Stimulated activated CD4-positive, alpha-beta T cell treated with anti-CD3 and anti-CD28 coated beads, Interleukin-2, amount 100 ng/mL, for 48 hours (primary cell): ENCODE measurements around the gene ESR2.
"Not testable (repeated sequence)": the region's sequence is repeated elsewhere in the genome, so short reads cannot be mapped to it uniquely, and the experiment has no call there.

Experiments
- DNase-seq, 2 donors: peaks; one replicate each; pipeline ENCODE4 v3.0.0-alpha.2; 2020

Gene ESR2

GRCh38 chr14:64220056-64220455 lies 74.1 kb downstream of the ESR2 start:
- no peak for DNase-seq

GRCh38 chr14:64218344-64219240 lies 75.6 kb downstream of the ESR2 start:
- DNase-seq, result no peak

DNA sequence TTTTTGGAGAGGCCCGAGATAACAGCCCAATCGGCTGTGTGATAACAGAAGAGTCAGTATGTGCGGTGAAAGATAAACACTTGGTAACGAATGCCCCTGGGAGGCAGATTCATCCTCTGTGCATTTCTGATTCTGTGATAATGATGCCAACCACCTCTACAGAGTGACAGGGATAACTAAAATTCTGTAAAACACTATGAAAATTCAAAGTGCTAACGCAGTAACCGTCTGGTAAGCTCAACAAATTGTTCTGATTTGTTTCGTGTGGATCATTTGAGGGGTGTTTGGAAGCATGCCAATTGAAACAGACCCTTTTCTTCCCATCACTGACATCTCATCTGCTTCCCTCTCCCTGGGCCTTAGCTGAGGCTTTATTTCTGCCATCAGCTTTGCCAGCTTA lies 76.3 kb downstream of the ESR2 start:
- DNase-seq, result no peak

DNA sequence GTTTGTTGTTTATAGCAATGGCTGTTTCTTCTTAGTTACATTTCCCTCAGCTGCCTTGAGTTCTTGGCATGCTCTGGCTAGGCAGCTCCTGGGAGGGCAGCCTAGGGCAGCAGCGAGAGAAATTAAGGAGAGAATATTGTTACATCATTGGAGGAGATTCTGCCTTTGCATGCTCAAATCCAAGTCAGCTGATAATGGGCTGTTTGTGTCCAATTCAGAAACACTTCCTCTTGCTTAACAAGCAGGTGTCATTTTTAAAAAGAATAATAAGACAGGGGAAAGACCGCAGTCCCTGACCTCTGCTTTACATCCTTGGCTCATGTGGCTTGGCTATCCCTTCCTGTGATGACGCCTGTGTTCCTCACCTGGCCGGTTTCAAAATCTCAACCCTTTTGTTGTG lies 76.9 kb downstream of the ESR2 start:
- DNase-seq, result no peak

GRCh38 chr14:64215978-64216377 lies 78.2 kb downstream of the ESR2 start:
- DNase-seq, result no peak

DNA sequence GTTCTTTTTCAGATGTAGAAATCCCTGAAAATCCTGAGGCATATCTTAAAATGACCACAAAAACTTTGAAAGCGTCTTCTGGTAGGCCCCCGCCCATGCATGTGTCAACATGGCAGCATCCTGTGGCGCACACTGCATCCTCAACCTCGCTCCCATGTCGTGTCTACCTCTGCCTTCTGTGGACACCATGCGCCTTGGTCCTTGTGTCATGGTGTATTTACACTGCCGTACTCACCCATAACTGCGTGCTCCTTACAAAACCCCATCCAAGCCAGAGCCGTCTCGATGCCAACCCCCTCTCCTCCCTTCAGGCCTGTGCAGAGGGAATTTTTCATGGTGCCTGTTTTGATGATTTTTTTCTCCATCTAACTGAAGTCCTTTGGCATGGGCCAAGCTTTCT lies 78.9 kb downstream of the ESR2 start:
- no peak for DNase-seq

- DNase-seq, result no peak
Measured at GRCh38 chr14:64213853-64214570, 80.2 kb downstream of the ESR2 start.

DNA sequence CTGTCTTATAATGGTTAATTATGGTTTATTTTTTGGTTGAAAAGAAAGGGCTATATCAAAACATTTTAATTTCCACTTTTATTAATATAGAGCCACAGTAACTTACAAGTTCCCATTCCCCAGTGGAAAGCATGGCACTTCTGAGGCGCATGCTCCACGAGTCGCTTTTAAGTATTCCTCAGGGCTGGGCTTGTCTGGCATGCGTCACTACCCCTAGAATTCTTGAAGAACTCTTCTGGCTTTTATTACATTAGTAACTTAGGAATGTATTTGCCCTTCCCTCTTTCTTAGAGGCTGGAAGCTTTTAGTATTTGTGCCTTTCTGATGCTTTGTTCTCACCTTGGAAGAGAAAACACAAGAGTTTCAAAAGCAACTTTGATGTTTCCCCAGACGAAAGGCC lies 81.1 kb downstream of the ESR2 start:
- no peak for DNase-seq

DNA sequence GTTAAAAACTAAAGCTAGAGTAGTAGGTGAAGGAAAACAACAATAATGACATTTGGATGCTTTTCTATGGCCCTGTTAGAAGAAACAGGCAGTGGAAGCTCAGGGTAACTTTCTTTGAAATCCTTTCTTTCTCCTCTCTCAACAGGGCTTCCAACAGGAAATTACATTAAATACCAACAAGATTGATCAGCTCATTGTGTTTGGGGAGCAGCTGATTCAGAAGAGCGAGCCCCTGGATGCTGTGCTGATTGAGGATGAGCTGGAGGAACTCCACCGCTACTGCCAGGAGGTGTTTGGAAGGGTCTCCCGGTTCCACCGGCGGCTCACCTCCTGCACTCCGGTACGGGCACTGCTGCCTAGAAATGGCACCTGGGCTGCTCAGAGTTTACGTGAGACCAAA lies 81.5 kb downstream of the ESR2 start:
- no peak for DNase-seq

DNA sequence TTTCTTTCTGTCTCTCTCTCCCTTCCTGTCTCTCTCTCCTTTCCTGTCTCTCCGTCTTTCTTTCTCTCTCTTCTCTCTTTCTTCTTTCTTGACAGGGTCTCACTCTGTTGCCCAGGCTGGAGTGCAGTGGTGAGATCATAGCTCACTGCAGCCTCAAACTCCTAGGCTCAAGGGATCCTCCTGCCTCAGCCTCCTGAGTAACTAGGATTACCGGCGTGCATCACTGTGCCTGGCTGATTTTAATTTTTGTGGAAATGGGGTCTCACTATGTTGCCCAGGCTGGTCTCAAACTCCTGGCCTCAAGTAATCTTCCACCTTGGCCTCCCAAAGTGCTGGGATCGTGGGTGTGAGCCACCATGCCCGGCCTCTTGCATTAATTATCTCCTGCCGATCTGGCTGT lies 83.3 kb downstream of the ESR2 start:
- not testable (repeated sequence) for DNase-seq

DNA sequence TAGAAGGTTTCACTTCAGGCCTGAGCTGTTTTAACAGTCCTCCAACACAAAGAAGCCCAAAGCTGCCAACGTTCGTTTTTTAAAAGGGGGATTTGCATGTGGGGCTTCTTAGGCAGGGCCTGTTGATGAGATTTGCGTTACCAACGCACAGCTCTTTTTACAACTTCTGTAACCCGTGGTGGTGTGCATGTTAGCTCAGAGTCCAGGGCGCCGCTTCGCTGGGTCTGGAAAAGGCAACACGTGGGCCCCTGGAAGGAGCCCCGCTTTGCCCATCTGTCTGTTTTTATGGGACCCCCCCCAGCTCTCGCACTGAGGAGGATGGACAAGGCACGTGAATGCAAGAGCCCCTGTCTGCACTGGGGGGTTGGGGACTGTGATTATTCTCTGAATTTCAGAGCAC lies 84.0 kb downstream of the ESR2 start:
- no peak for DNase-seq

DNA sequence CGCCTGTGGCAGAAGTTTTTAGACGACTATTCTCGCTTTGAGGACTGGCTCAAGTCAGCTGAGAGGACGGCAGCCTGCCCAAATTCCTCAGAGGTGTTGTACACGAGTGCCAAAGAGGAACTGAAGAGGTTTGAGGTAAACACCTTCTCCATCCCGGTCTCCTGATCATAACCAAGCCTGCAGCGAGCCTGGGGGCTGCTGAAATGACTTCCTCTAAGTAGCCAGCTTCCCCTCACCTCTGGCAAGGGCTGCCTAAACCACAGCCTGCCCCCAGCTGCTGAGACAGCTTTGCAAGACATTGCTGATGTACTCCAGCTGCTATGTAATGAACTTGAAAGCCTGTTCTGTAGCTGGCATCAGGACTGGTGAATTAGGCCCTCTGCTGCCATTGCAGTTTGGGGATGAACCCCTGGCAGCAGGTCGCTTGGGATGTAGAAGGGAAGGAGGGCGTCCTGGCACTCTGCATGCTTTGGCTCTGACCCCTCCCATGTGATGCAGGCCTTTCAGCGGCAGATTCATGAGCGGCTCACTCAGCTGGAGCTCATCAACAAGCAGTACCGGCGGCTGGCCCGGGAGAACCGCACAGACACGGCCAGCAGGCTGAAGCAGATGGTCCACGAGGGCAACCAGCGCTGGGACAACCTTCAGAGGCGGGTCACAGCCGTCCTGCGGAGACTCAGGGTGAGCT lies 84.6 kb downstream of the ESR2 start:
- no peak for DNase-seq

DNA sequence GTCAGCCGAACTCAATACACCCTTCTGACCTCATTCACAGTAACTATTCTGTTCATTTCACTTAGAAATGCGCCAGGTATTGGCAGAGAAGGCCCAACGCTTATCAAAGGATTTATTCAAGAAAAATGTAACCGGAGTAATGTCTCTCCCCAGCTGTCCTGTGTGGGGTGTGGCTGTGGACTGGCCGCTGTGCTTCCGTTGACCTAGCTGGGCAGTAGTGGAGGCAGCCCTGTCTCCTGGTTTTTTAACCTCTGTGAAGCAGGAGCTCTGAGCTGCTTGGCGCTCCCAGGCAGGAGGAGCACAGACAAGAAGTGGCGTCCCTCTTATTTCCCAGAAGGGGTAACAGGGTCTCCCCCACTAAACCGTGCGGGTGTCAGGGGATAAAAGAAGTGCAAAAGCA lies 85.2 kb downstream of the ESR2 start:
- DNase-seq, result no peak

DNA sequence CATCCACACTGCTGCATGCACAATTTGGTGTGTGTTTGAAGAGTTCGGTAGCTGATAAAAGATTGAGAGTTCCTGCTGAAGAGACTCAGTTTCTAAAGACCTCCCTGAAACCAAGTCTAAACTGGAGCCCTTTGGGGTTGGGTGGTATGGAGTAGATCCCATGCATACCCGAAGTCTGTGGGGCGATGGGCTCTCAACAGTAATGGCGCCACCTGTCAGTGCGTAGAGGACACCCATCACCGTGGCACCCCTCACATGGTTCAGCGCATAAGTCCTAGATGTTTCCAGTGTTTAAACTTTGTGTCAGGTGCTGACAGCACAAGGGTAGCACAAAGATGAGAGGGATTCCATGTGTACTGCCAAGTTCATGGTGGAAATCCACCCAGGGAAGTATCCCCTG lies 85.9 kb downstream of the ESR2 start:
- DNase-seq, result no peak

- DNase-seq, result no peak
Measured at GRCh38 chr14:64203366-64204006, 90.7 kb downstream of the ESR2 start.

- no peak for DNase-seq
Measured at GRCh38 chr14:64202716-64203115, 91.5 kb downstream of the ESR2 start.

DNA sequence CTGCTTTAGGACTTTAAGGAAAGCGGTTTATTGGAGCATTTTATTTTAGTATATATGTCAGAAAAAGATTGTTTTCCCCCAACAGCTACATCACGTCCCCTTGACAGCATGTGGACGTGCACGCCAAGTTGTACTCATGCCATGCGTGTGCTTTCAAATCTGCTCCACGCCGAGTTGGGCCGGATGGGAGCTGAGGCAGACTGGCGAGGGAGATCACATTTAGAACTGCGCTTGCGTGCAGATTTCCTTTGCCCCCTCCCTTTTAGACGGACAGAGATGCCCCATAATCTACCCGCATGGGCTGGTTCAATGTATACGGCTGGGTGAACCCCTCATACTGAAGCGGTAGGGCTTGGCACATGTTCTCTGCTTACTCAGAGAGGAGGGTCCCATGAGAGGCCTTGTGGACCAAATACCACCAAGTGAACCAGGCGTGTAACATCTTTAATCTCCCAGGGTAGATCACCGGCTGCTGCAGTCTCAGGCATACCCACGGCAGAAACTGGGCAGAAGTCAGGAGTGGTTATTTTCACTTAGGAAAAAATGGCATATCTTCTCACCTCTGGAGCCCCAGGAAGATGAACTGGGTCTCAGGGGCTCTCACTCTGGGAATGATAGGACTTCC lies 92.1 kb downstream of the ESR2 start:
- no peak for DNase-seq

DNA sequence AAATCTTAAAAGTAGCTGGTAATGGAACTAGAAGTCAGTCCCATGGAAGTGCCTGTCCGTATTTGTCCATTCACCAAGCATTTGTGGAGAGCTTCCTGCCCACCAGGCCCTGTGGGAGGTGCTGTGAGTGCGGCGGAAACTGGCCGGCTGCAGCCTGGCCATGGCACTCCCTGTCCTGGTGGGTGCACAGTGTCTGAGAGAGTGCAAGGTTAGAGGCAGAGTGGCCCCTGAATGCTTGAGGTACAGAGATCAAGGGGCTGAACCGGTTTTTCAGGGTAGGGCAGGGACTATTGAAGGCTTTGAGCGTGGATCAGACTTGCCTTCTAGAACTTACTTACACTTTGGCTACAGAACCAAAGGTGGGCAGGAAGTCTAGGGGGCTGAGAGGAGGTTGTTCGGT lies 92.9 kb downstream of the ESR2 start:
- no peak for DNase-seq

DNA sequence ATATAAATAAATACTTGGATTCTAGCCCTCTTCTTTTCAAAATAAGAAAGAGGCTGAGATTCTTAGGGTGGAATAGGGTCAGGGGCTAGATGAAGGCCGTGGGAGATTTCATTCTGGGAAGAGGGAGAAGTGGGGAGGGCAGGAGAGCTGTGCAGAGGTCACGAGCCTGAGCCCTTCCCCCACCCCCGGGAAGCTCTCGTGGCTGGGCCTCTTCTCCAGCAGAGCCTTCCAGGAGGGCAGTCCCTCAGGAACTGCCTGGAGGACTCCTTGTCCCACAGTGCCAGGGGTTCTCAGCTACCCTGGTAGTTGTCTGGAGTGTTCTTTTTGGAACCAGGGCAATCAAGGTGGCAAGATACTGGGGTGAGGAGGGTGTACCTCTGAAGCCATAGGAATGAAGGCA lies 94.0 kb downstream of the ESR2 start:
- no peak for DNase-seq

GRCh38 chr14:64198486-64198885 lies 95.7 kb downstream of the ESR2 start:
- no peak for DNase-seq

DNA sequence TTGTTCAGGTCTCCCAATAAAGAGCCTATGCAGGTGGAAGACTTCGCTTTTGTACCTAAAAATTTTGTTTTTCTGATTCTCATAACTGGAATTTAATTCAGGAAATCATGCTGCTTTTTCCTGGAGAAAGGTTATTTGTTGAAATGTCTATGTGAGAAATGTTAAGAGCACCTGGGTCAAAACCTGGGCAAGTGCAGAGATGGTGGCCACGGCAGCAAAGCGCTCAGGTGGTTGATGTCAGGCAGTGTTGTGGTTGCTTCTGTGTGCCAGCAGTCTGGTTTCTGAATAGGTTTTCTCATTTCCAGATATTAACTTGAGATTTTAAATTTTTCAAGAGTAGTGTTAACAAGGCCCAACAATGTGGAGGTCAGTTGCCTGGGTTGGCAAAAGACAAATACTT lies 96.2 kb downstream of the ESR2 start:
- no peak for DNase-seq

DNA sequence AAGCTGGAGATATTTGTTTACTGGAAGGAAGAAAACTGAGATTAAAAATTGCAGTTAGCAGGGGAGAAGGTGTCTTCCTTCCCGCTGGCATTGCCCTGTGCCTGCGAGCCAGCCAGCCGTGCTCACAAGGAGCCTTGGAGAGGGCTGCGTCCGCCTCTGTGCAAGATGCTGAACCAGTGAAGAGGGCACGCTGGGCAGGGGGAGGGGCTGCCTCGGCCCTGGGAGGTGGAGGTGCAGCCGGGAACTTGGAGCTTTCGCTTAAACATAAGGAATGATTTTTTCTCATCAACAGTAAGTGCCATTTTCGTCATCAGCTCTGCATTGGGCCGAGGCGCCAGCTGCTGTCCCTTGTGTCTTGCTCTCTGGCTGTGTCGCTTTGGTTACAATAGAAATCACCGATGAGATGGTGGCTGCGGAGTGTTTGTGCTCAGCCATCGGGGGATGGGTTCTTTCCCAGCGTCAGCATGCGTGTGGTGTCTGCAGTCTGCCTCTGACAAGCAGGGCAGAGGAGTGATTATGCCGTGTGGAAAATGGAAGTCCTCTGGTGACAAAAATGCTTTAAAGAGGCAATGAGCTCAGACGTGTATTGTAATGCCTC lies 97.3 kb downstream of the ESR2 start:
- DNase-seq, result no peak
